IMR-90 (cell line): Measurements from ENCODE around the gene DAND5. TPM values are rescaled to one million over a fixed set of nuclear protein-coding genes. Genes with fewer than 3 reads are reported as not detected.

Experiments used
- ATAC-seq: fragments of 200-7000 bp; cut with Tn5 transposase; 2 replicates; pipeline ENCODE4 v1.9.1; 2020; ENCODE audit warnings: low read depth, mild to moderate bottlenecking, moderate library complexity
- BruUV-seq: library from RNA; stranded (reverse); fragments of 400-500 nt; replicated peaks from 2 replicates; lab custom pipeline; 2021; lab: Mats Ljungman, UMichigan
- CTCF ChIA-PET: fragments of 300-600 bp; formaldehyde crosslinking; extraction: SDS; loops from one replicate; lab custom pipeline; 2021; ENCODE audit warnings: antibody characterized with exemption; lab: Yijun Ruan, JAX
- POLR2A ChIA-PET: fragments of 300-600 bp; sonication (Branson Sonifier 250); formaldehyde crosslinking; loops from one replicate; lab custom pipeline; 2022; ENCODE audit warnings: antibody characterized with exemption; ENCODE audit not compliant: unreplicated experiment; lab: Charles Lee
- DNase-seq: peaks from one replicate; pipeline ENCODE4 v3.0.0; 2013
- H2AFZ ChIP-seq: replicated peaks from 2 replicates; pipeline ENCODE3; 2013; ENCODE audit warnings: low read length, mild to moderate bottlenecking; ENCODE audit not compliant: poor library complexity
- H2AK5ac ChIP-seq: 2 replicates; pipeline ENCODE4 v1.6.1; 2013; ENCODE audit warnings: low read depth, low read length, inconsistent platforms
- H2AK9ac ChIP-seq: replicated peaks from 2 replicates; pipeline ENCODE3; 2013; ENCODE audit warnings: mild to moderate bottlenecking, low read depth, low read length, moderate library complexity; ENCODE audit not compliant: poor library complexity
- H2BK120ac ChIP-seq: 2 replicates; pipeline ENCODE4 v1.6.1; 2013; ENCODE audit warnings: low read depth, low read length, inconsistent platforms
- H2BK15ac ChIP-seq: 3 replicates; pipeline ENCODE4 v1.6.1; 2013; ENCODE audit warnings: low read depth, low read length, inconsistent platforms
- H2BK20ac ChIP-seq: 2 replicates; pipeline ENCODE4 v1.6.1; 2013; ENCODE audit warnings: low read depth, mild to moderate bottlenecking, inconsistent platforms, low read length, moderate library complexity
- H2BK5ac ChIP-seq: 2 replicates; pipeline ENCODE4 v1.6.1; 2013; ENCODE audit warnings: mild to moderate bottlenecking, low read depth, low read length, inconsistent platforms; ENCODE audit not compliant: poor library complexity, severe bottlenecking
- H3K14ac ChIP-seq: replicated peaks from 2 replicates; pipeline ENCODE4 v1.6.1; 2013; ENCODE audit warnings: low read depth, low read length, inconsistent platforms
- H3K18ac ChIP-seq: 2 replicates; pipeline ENCODE4 v1.6.1; 2013; ENCODE audit warnings: low read depth, low read length, control low read depth
- H3K23ac ChIP-seq: 2 replicates; pipeline ENCODE4 v1.6.1; 2013; ENCODE audit warnings: low read depth, low read length, inconsistent platforms
- H3K27ac ChIP-seq: 2 replicates; pipeline ENCODE4 v1.5.1; 2013; ENCODE audit warnings: mild to moderate bottlenecking, control low read depth, low read length; ENCODE audit not compliant: insufficient read depth
- H3K27me3 ChIP-seq: 2 replicates; pipeline ENCODE4 v1.6.1; 2013; ENCODE audit warnings: low read length; ENCODE audit not compliant: control insufficient read depth, insufficient read depth
- H3K36me3 ChIP-seq: 2 replicates; pipeline ENCODE4 v1.6.1; 2013; ENCODE audit warnings: low read length, mixed read lengths; ENCODE audit not compliant: control insufficient read depth, insufficient read depth
- H3K4ac ChIP-seq: 2 replicates; pipeline ENCODE4 v1.6.1; 2013; ENCODE audit warnings: low read depth, low read length, inconsistent platforms
- H3K4me1 ChIP-seq: 2 replicates; pipeline ENCODE4 v1.6.1; 2013; ENCODE audit warnings: low read length, mixed read lengths; ENCODE audit not compliant: control insufficient read depth, insufficient read depth
- H3K4me2 ChIP-seq: 2 replicates; pipeline ENCODE4 v1.6.1; 2013; ENCODE audit warnings: low read depth, mild to moderate bottlenecking, control low read depth, low read length, moderate library complexity
- H3K4me3 ChIP-seq: 2 replicates; pipeline ENCODE4 v1.5.1; 2013; ENCODE audit warnings: low read depth, mild to moderate bottlenecking, control low read depth, low read length, moderate library complexity; ENCODE audit not compliant: insufficient read depth
- H3K56ac ChIP-seq: 2 replicates; pipeline ENCODE4 v1.6.1; 2013; ENCODE audit warnings: low read length, inconsistent platforms; ENCODE audit not compliant: insufficient read depth; ENCODE audit errors: extremely low read depth
- H3K79me1 ChIP-seq, 2 experiments: 2 replicates each; pipeline ENCODE4 v1.6.1; 2013; ENCODE audit warnings: low read length in 2 of 2, inconsistent platforms in 1 of 2, low read depth in 1 of 2
- H3K9ac ChIP-seq: 2 replicates; pipeline ENCODE4 v1.6.1; 2013; ENCODE audit warnings: low read depth, low read length, control low read depth
- H3K9me1 ChIP-seq: 2 replicates; pipeline ENCODE4 v1.6.1; 2013; ENCODE audit warnings: low read length, inconsistent platforms; ENCODE audit not compliant: insufficient read depth
- H3K9me3 ChIP-seq: 2 replicates; pipeline ENCODE4 v1.6.1; 2013; ENCODE audit warnings: low read length; ENCODE audit not compliant: control insufficient read depth, insufficient read depth
- H4K20me1 ChIP-seq: 2 replicates; pipeline ENCODE4 v1.6.1; 2013; ENCODE audit warnings: low read length, inconsistent platforms; ENCODE audit not compliant: insufficient read depth
- H4K5ac ChIP-seq: 2 replicates; pipeline ENCODE4 v1.6.1; 2013; ENCODE audit warnings: mild to moderate bottlenecking, low read depth, low read length, control low read depth
- H4K8ac ChIP-seq, 2 experiments: 2 replicates each; pipeline ENCODE4 v1.6.1; 2013; ENCODE audit warnings: low read depth in 2 of 2, low read length in 2 of 2, control low read depth in 1 of 2, inconsistent platforms in 1 of 2
- H4K91ac ChIP-seq: 2 replicates; pipeline ENCODE4 v1.6.1; 2013; ENCODE audit warnings: low read depth, low read length, inconsistent platforms; ENCODE audit not compliant: insufficient read depth
- CEBPB ChIP-seq: IDR thresholded peaks from 2 replicates; pipeline ENCODE4 v1.6.1; 2012; ENCODE audit warnings: low read depth, low read length, improper control_type of control experiment
- CHD1 ChIP-seq: IDR thresholded peaks from 2 replicates; pipeline ENCODE4 v1.6.1; 2012; ENCODE audit warnings: low read depth, low read length, improper control_type of control experiment
- CTCF ChIP-seq: conservative IDR thresholded peaks from 2 replicates; pipeline ENCODE4 v1.5.1; 2012; ENCODE audit warnings: mild to moderate bottlenecking, low read depth, low read length, improper control_type of control experiment
- ELK1 ChIP-seq: fragments of 150-350 bp; IDR thresholded peaks from 2 replicates; pipeline ENCODE4 v1.6.1; 2016; ENCODE audit warnings: low read depth, mild to moderate bottlenecking, low read length, moderate library complexity, borderline replicate concordance
- FOS ChIP-seq: fragments of 150-350 bp; IDR thresholded peaks from 2 replicates; pipeline ENCODE4 v1.6.1; 2016; ENCODE audit warnings: low read depth, low read length
- MAFK ChIP-seq: IDR thresholded peaks from 2 replicates; pipeline ENCODE4 v1.6.1; 2012; ENCODE audit warnings: low read depth, low read length, improper control_type of control experiment
- MAZ ChIP-seq: IDR thresholded peaks from 2 replicates; pipeline ENCODE4 v1.6.1; 2012; ENCODE audit warnings: low read depth, mild to moderate bottlenecking, low read length, improper control_type of control experiment, moderate library complexity, borderline replicate concordance
- POLR2A ChIP-seq: IDR thresholded peaks from 2 replicates; pipeline ENCODE4 v1.6.1; 2012; ENCODE audit warnings: mild to moderate bottlenecking, low read depth, low read length
- RFX5 ChIP-seq: IDR thresholded peaks from 2 replicates; pipeline ENCODE4 v1.8.0; 2012; ENCODE audit warnings: low read depth, mild to moderate bottlenecking, low read length, moderate library complexity
- WGBS, 2 experiments: methylation state at CpG; one replicate each; pipeline versions ENCODE4 v1.1.5 to v1.1.7; 2013; ENCODE audit warnings: missing lambda C conversion rate in 2 of 2; ENCODE audit not compliant: insufficient read length in 1 of 2; ENCODE audit errors: extremely low coverage in 2 of 2; 5-methylcytosine and 5-hydroxymethylcytosine counted together
- dilution Hi-C: fragments of 300-500 bp; cut with HindIII; formaldehyde crosslinking; loops from one replicate; pipeline ENCODE4 v1.14.3; 2018; ENCODE audit warnings: low sequenced_read_pairs; ENCODE audit not compliant: unreplicated experiment
- in situ Hi-C: fragments of 300-500 bp; cut with MboI; formaldehyde crosslinking; loops from 3 replicates; pipeline ENCODE4 v1.14.3; 2019; ENCODE audit warnings: low sequenced_read_pairs, inconsistent platforms, mixed read lengths
- intact Hi-C: fragments of 100-400 bp; cut with micrococcal nuclease; formaldehyde crosslinking; loops from 2 replicates; pipeline ENCODE4 v1.10.0; 2022
- polyA plus RNA-seq, 3 experiments: library from polyadenylated mRNA; depleted of rRNA; stranded (reverse); fragments of >200 nt; gene quantifications; 2 replicates each; pipeline ENCODE4 v1.2.3, GENCODE V29; 2012; ENCODE audit warnings: low replicate concordance in 1 of 3
- total RNA-seq: library from RNA; depleted of rRNA; stranded (reverse); fragments of >200 nt; gene quantifications from 2 replicates; pipeline ENCODE4 v1.2.3, GENCODE V29; 2012

The DAND5 gene
- total and polyA plus RNA-seq, 2 of the 4 experiments (the other 2 are of a cell fraction), result 0.03 TPM; not detected in 1

- TF ChIP-seq MAZ (peak; percentile 54; the same call in 1 of the 2 replicates), CEBPB (no peak)
These were observed 23.8 kb upstream of the DAND5 start, which contains the start of gene RAD23A (continued) for GRCh38 chr19:12945479-12946091.

GRCh38 chr19:12946092-12946721, 23.2 kb upstream of the DAND5 start:
- DNase-seq (peak; percentile 80), ATAC-seq (peak; percentile 89)
- BruUV-seq, result no TSS peak
- Histone ChIP-seq H2AK9ac (peak overlapping the region; percentile 97), H3K14ac (peak overlapping the region; percentile 99), H3K36me3 (peaks cover 61% of the 10 kb centered on the region), H3K9ac (peak overlapping the region; percentile 89), H2AFZ (peak overlapping the region; percentile 89), H3K9me1 (peaks cover 13% of the 10 kb centered on the region; the same call in 1 of the 2 replicates), H4K5ac (peak overlapping the region; percentile 7; the same call in 1 of the 2 replicates), H3K4me2 (peak overlapping the region; percentile 98), H3K4me1 (peaks cover 4% of the 10 kb centered on the region), H3K23ac (peak overlapping the region; percentile 94), H2BK120ac (0 out of 2 replicates have a peak overlapping the region, but pooled peaks have one; percentile 1), H2BK5ac (peak overlapping the region; percentile 91), H2AK5ac (peak overlapping the region; percentile 87), H4K91ac (peak overlapping the region; percentile 87), H3K9me3 (no peaks in the 10 kb centered on the region), H3K79me1 (peaks cover 27 to 70% of the 10 kb centered on the region in 2 experiments), H4K8ac (peak overlapping the region; percentile 83 to 91), H3K27ac (peak overlapping the region; percentile 84), H3K56ac (peak overlapping the region; percentile 97), H2BK20ac (no peak overlapping the region), H3K4ac (peak overlapping the region; percentile 96), H2BK15ac (no peak overlapping the region), H4K20me1 (peaks cover 48% of the 10 kb centered on the region), H3K18ac (no peak overlapping the region; the same call in 1 of the 2 replicates), H3K4me3 (peak overlapping the region; percentile 60), H3K27me3 (no peaks in the 10 kb centered on the region)
- TF ChIP-seq ELK1, result no peak
- TF ChIP-seq CTCF, result no peak
- no peak for TF ChIP-seq CHD1
- no peak for TF ChIP-seq FOS
- TF ChIP-seq RFX5, result no peak
- peak; percentile 70; the same call in 1 of the 2 replicates for TF ChIP-seq MAZ
- TF ChIP-seq MAFK, result no peak
- TF ChIP-seq POLR2A, result peak; percentile 68
- ChIA-PET POLR2A (interaction anchor here (0.7 to 0.9 kb wide), 3 partner anchors 10 to 178 kb away, joined by 4 to 9 read pairs (median 6); partner anchors contain the start of gene FARSA), CTCF (interaction anchor here (0.7 kb wide), 1 partner anchor 20 kb away, joined by 4 read pairs; no protein-coding TSS in a partner anchor)
- in situ Hi-C loops (no loop called here), dilution Hi-C loops (no loop called here), intact Hi-C loops (no loop called here)
- WGBS, 2 experiments, result 3% methylated on average over 26 of the region's 40 CpGs; no CpG with 5 or more reads in 1 of the 2 experiments
